Left ventricle myocardium superior (tissue), 1 donor: ENCODE results near the gene RGS8. TPM values are rescaled to one million over a fixed set of nuclear protein-coding genes. Genes with fewer than 3 reads are reported as not detected.

Source experiments
- ATAC-seq: fragments of 200-7000 bp; cut with Tn5 transposase; one replicate; pipeline ENCODE4 v1.9.1; 2020; ENCODE audit warnings: mild to moderate bottlenecking, moderate library complexity
- DNase-seq: peaks from one replicate; pipeline ENCODE4 v3.0.0-alpha.2; 2020
- intact Hi-C: fragments of 100-400 bp; cut with micrococcal nuclease; formaldehyde crosslinking; loops from one replicate; pipeline ENCODE4 v1.11.0; 2022
- long read RNA-seq: library from polyadenylated mRNA; unstranded; transcript quantifications from one replicate; pipeline ENCODE4 v2.0.0, GENCODE V29; 2021
- total RNA-seq: library from RNA; stranded (reverse); fragmentation: NEBNext Ultra II Directional; extraction: Animal tissue kit (Norgen Biotek cat#: 25700); gene quantifications from one replicate; pipeline ENCODE4 v1.2.1, GENCODE V29; 2021
- donor health status: DM: no; HTN: yes; CAD: no; lungs with severe emphysema.

The RGS8 gene
- total RNA-seq: not detected
- long read RNA-seq: 0 reads

GRCh38 chr1:182684116-182684828 lies at the start of gene RGS8:
Gene RGS8, minus strand, starts transcription at chr1:182684587. Its CDS starts 14,938 bp downstream, at chr1:182669649.
- no peak for ATAC-seq
- no peak for DNase-seq
- intact Hi-C loops: no loop called here

GRCh38 chr1:182731852-182732575 lies 47.6 kb upstream of the RGS8 start:
- ATAC-seq (no peak), DNase-seq (no peak)
- intact Hi-C loops: no loop called here

GRCh38 chr1:182726912-182727311 lies 42.5 kb upstream of the RGS8 start:
- DNase-seq (no peak), ATAC-seq (no peak)
- intact Hi-C loops: no loop called here

- DNase-seq (no peak), ATAC-seq (no peak)
- intact Hi-C loops: no loop called here
Observed at GRCh38 chr1:182725259-182726255, 41.2 kb upstream of the RGS8 start.

GRCh38 chr1:182724215-182724614 lies 39.8 kb upstream of the RGS8 start:
- ATAC-seq: no peak
- DNase-seq: no peak
- intact Hi-C loops: no loop called here

GRCh38 chr1:182723200-182723599 lies 38.8 kb upstream of the RGS8 start:
- intact Hi-C loops: no loop called here
- DNase-seq (peak; percentile 79), ATAC-seq (peak; percentile 91)

GRCh38 chr1:182721525-182721924 lies 37.1 kb upstream of the RGS8 start:
- ATAC-seq: no peak
- DNase-seq: no peak
- intact Hi-C loops: no loop called here

GRCh38 chr1:182720463-182720862 lies 36.1 kb upstream of the RGS8 start:
- DNase-seq (no peak), ATAC-seq (no peak)
- intact Hi-C loops: no loop called here

GRCh38 chr1:182719553-182719952 lies 35.2 kb upstream of the RGS8 start:
- intact Hi-C loops: no loop called here
- DNase-seq: no peak
- ATAC-seq: no peak

GRCh38 chr1:182718311-182718710 lies 33.9 kb upstream of the RGS8 start:
- no peak for DNase-seq
- ATAC-seq: no peak
- intact Hi-C loops: no loop called here

- ATAC-seq (no peak), DNase-seq (no peak)
- intact Hi-C loops: no loop called here
Observed at GRCh38 chr1:182716740-182717720, 32.6 kb upstream of the RGS8 start.

- intact Hi-C loops: no loop called here
- ATAC-seq: no peak
Observed at GRCh38 chr1:182715531-182715930, 31.1 kb upstream of the RGS8 start.

GRCh38 chr1:182714546-182714945 lies 30.2 kb upstream of the RGS8 start:
- DNase-seq: no peak
- intact Hi-C loops: no loop called here
- ATAC-seq: no peak

More at GRCh38 chr1:182715531-182715930, 31.1 kb upstream of the RGS8 start:
- DNase-seq: no peak

GRCh38 chr1:182713939-182714338 lies 29.6 kb upstream of the RGS8 start:
- no peak for ATAC-seq

GRCh38 chr1:182713492-182713891 lies 29.1 kb upstream of the RGS8 start:
- ATAC-seq (no peak), DNase-seq (no peak)
- intact Hi-C loops: no loop called here

More at GRCh38 chr1:182713939-182714338, 29.6 kb upstream of the RGS8 start:
- intact Hi-C loops: no loop called here
- no peak for DNase-seq

GRCh38 chr1:182709855-182710254 lies 25.5 kb upstream of the RGS8 start:
- intact Hi-C loops: no loop called here
- ATAC-seq (no peak), DNase-seq (no peak)

GRCh38 chr1:182709225-182709764 lies 24.9 kb upstream of the RGS8 start:
- DNase-seq: no peak
- intact Hi-C loops: no loop called here
- ATAC-seq: no peak

- intact Hi-C loops: no loop called here
- DNase-seq: peak; percentile 59
- peak; percentile 97 for ATAC-seq
Observed at GRCh38 chr1:182707122-182707521, 22.7 kb upstream of the RGS8 start.
